ENCODE data around the gene ZHX3. TPM values are rescaled to one million over a fixed set of nuclear protein-coding genes. Genes with fewer than 3 reads are reported as not detected.

ZHX3 gene
- total and polyA plus RNA-seq, 2 donors from 2014 or later, result 24.7 to 153 TPM

- no peaks in the 10 kb centered on the region for H3K4me1 ChIP-seq (ENCODE audit: control insufficient read depth in 2 of 3, insufficient read depth in 2 of 3, low read depth in 1 of 3, low read length in 3 of 3)
- no peaks in the 10 kb centered on the region for H3K36me3 ChIP-seq (ENCODE audit: control insufficient read depth in 2 of 3, insufficient read depth in 3 of 3, low read length in 3 of 3)
- H3K4me3 ChIP-seq (ENCODE audit: low read length in 3 of 3), result no peak within 1 kb of the TSS
- no peak within 1 kb of the TSS for H3K27ac ChIP-seq (ENCODE audit: low read depth in 2 of 2, low read length in 2 of 2)
- no peaks in the 10 kb centered on the region for H3K9me3 ChIP-seq (ENCODE audit: control insufficient read depth in 2 of 3, insufficient read depth in 1 of 3, low read length in 3 of 3)
- DNase-seq (peak in 3 of 5 donors; percentile 60 to 77 (median 64)), FAIRE-seq (no peak)
- no peak within 1 kb of the TSS for H3K9ac ChIP-seq (ENCODE audit: low read length in 3 of 3)
- H3K27me3 ChIP-seq (ENCODE audit: control insufficient read depth, insufficient read depth, low read length), result no peaks in the 10 kb centered on the region
- no peak for TF ChIP-seq CTCF (IDR thresholded peaks at IDR 0.05; ENCODE audit: borderline replicate concordance, extremely low read depth, insufficient read depth)
- intact Hi-C loops (cut with DNase I), result no loop called here
Measured at GRCh38 chr20:41366546-41367392, 49.2 kb upstream of the ZHX3 start, which contains the start of gene EMILIN3. EMILIN3 (minus strand) TSS chr20:41366818; CDS start chr20:41366634, 184 bp downstream.

GRCh38 chr20:41365777-41366545, 48.4 kb upstream of the ZHX3 start:
- Histone ChIP-seq H3K9me3 (ENCODE audit: control insufficient read depth in 2 of 3, insufficient read depth in 1 of 3, low read length in 3 of 3) (no peaks in the 10 kb centered on the region), H3K27me3 (ENCODE audit: control insufficient read depth, insufficient read depth, low read length) (no peaks in the 10 kb centered on the region), H3K4me1 (ENCODE audit: control insufficient read depth in 2 of 3, insufficient read depth in 2 of 3, low read depth in 1 of 3, low read length in 3 of 3) (peaks cover 0 to 7% (median 0%) of the 10 kb centered on the region in 3 donors), H3K27ac (ENCODE audit: low read depth in 2 of 2, low read length in 2 of 2) (no peak overlapping the region), H3K9ac (ENCODE audit: low read length in 3 of 3) (no peak overlapping the region), H3K4me3 (ENCODE audit: low read length in 3 of 3) (no peak overlapping the region), H3K36me3 (ENCODE audit: control insufficient read depth in 2 of 3, insufficient read depth in 3 of 3, low read length in 3 of 3) (no peaks in the 10 kb centered on the region)
- FAIRE-seq (no peak), DNase-seq (peak in 2 of 5 donors; percentile 45 to 52)
- no peak for TF ChIP-seq CTCF (IDR thresholded peaks at IDR 0.05; ENCODE audit: borderline replicate concordance, extremely low read depth, insufficient read depth)
- intact Hi-C loops (cut with DNase I), result no loop called here

- Histone ChIP-seq H3K36me3 (ENCODE audit: control insufficient read depth in 2 of 3, insufficient read depth in 3 of 3, low read length in 3 of 3) (no peaks in the 10 kb centered on the region), H3K4me3 (ENCODE audit: low read length in 3 of 3) (no peak overlapping the region), H3K27me3 (ENCODE audit: control insufficient read depth, insufficient read depth, low read length) (no peaks in the 10 kb centered on the region), H3K27ac (ENCODE audit: low read depth in 2 of 2, low read length in 2 of 2) (no peak overlapping the region), H3K9ac (ENCODE audit: low read length in 3 of 3) (no peak overlapping the region), H3K9me3 (ENCODE audit: control insufficient read depth in 2 of 3, insufficient read depth in 1 of 3, low read length in 3 of 3) (no peaks in the 10 kb centered on the region), H3K4me1 (ENCODE audit: control insufficient read depth in 2 of 3, insufficient read depth in 2 of 3, low read depth in 1 of 3, low read length in 3 of 3) (peaks cover 0 to 7% (median 0%) of the 10 kb centered on the region in 3 donors)
- intact Hi-C loops (cut with DNase I), result no loop called here
- no peak for FAIRE-seq
- no peak for DNase-seq
- no peak for TF ChIP-seq CTCF (IDR thresholded peaks at IDR 0.05; ENCODE audit: borderline replicate concordance, extremely low read depth, insufficient read depth)
Measured at GRCh38 chr20:41364967-41365765, 47.6 kb upstream of the ZHX3 start.

Measured in kidney (tissue), 14 donors.